GM21423 (cell line): ENCODE results near the gene MRPL42.
"Not testable (repeated sequence)": the region's sequence is repeated elsewhere in the genome, so short reads cannot be mapped to it uniquely, and the experiment has no call there.

Experiments used
- ATAC-seq: cut with Tn5 transposase; IDR thresholded peaks from one replicate; pipeline ENCODE4 v1.9.1; 2021; ENCODE audit warnings: mild to moderate bottlenecking, moderate library complexity; ENCODE audit not compliant: unreplicated experiment

The MRPL42 gene

DNA sequence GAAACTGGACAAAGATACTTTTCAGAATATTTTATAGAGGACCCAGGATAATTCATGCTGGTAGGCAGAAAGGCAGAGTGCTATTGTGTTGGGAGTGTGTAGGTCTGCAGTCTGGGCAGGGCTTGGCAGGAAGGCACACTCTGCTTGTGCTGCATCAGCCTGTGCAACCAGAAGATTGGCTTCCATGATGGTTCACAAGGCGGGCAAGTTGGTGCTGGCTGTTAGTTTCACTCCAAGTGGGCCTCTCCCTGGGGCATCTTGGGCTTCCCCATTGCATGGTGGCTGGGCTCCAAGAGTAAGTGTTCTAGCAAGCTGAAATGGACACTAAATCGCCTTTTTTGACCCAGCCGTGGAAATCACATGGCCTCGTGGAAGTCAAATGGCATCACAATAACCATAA lies 23.7 kb upstream of the MRPL42 start:
- no peak for ATAC-seq

DNA sequence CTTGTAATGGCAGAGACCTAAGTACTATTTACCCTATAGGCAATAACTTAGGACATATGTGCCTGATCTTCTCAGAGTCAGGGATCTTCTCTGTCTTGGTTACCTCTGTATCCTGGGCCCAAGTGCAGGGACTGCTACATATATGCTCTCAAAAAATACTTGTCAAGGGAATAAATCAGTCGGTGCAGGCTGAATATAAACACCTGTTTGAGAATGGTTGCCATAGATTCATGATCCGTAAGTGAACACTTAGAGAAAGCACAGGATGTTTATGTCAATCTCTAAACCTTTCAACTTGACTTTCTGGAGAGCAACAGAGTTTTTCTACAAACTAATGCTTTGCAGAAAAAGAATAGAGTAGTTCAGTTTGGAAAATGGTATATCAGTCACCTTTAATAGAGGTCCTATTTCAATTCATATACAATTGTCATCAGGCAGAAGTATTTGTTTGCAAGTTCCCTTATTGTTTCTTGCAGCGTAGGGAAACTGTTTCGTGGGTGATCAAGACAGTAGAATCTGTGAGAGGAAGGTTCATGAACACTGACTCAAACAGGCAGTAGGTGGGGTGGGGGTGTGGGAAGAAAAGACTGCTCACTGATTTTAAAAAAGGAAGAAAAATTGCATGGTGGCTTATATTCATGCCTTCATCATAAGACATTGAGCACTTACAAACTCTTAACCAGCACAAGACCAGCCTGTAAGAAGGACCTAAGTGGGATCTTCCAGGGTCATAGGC lies 19.6 kb upstream of the MRPL42 start:
- no peak for ATAC-seq

DNA sequence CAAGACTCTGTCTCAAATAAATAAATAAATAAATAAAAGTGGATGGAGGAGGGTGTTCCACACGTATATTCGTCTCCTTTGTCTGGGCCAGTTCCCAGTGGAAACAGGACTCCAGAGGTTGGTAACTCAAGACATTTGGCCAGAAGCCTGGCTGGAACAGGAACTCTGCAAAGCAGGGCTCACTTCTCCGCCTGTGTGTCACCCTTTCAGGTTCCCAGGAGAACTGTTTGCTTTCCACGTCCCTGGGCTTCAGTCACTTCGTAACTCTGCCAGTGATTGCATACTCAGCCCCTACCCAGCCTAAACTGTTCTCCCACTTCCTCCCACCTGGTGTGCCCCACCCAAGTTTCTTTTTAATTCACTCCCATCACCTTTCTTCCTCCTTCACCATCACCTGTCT lies 18.5 kb upstream of the MRPL42 start:
- peak; percentile 22 for ATAC-seq

DNA sequence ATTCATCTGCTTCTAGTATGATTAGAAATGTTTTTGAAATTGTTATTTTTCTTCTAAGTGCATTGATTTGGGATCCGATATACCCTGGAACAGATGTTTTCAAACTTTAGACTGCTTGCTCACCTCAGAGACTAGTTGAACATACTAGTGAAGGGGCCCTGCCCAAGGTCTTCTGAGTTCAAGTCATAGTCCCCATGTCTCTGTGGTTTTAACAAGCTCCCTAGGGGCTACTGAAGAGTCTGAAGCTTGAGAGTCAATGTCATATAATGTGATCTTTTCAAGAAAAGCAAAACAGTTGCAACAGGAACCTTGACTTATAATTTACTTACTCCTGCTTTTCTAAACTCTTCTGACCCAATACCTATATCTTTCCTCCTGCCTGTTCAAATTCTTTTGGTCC lies 18.0 kb upstream of the MRPL42 start:
- ATAC-seq: peak; percentile 92

DNA sequence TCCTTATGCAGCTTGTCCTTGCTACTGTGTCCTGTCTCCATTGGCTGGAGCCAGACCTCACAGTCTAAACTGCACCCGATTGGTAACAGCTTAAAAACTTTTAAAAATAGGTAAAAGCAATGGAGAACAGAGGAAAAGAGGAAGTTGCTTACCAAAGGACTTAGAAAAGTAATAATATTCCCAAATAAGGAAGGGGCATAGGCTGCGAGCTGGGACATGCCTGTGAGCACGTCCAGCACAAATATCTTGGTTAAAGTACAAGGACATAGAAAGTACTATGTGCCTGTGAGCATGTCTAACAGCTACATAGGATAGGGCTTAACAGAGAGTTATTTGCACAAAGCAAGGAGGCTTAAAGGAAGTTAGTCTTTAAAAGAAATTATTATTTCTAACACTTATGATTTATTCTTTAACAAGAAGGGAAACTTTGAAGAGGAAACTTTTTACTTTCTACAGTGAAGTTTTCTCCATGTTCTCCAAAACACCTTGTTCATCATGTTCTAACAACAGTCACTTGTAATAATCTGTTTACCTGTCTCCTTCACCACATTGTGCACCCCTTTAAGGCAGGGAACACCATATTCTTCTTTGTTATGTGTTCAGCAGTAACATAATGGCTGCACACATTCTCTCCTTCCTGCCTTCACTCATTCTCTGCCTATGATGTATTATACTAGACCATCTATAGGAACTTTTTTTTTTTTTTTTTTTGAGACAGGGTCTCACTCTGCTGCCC lies 15.7 kb upstream of the MRPL42 start:
- ATAC-seq: no peak

DNA sequence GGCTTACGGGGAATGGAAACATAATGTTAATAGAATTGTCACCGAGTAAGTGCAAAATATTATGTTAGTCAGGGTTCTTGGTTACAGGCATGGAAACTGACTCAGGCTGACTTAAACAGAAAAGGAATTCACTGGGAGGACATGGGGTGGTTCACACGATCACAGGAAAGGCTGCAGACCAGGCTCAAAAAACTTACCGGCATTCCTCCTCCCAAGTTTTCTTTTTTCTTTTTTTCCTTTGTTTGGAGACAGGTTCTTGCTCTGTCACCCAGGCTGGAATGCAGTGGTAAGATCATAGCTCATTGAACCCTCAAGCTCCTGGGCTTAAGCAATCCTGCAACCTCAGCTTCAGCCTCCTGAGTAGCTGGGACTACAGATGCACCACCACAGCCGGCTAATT lies 13.7 kb upstream of the MRPL42 start:
- no peak for ATAC-seq

DNA sequence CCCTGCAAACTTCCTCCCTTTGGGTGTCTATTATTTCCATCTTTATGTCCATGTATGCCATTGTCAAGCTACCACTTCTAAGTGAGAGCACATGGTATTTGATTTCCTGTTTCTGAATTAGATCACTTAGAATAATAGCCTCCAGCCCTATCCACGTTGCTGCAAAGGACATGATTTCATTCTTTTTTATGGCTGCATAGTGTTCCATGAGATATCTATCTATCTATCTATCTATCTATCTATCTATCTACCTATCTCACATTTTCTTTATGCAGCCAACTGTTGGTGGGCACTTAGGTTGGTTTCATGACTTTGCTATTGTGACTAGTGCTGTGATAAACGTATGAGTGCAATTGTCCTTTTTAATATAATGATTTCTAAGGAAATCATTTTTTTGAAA lies 11.2 kb upstream of the MRPL42 start:
- no peak for ATAC-seq

DNA sequence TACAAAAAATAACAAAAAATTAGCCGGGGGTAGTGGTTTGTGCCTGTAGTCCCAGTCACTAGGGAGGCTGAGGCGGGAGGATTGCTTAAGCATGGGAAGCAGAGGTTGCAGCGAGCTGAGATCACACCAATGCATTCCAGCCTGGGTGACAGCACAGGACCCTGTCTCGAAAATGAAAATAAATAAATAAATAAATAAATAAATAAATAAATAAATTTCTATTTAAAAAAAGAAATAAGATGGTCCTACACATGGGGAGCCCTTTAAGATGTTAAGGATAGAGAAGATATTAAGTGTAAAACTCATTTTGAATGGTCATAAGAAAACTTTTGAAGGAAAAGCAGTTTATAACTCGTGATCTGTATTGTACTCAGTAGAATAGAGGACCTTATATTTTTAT lies 8.2 kb upstream of the MRPL42 start:
- ATAC-seq: no peak

DNA sequence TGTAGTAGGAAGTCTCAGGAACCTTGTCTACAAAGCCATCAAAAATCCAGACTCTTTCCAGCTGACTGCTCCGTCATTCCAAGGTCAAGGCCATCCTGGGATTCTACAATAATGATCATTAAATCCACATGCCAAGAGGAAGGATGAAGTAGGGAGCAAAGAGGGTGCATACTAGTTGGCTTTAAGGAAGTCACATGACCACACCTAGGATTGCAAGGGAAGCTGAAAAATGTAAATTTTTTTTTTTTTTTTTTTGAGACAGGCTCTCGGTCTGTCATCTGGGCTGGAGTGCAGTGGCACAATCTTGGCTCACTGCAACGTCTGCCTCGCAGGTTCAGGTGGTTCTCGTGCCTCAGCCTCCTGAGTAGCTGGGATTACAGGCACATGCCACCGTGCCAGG lies 7.3 kb upstream of the MRPL42 start:
- no peak for ATAC-seq

DNA sequence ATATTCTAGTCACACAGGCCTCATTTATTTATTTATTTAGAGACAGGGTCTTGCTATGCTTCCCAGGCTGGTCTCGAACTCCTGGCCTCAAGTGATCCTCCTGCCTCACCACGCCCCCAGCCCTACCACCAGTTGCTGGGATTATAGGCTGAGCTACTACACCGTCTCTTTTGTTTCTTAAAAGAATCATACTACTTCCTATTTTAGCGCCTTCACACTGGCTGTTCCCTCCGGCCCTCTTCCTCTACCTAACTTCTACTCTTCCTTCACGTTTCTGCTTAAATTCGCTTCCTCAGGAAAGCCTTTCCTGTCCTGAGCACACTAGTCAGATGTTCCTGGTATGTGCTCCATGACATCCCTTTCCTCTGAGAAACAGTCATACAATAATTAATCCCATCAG lies 6.4 kb upstream of the MRPL42 start:
- ATAC-seq: no peak

DNA sequence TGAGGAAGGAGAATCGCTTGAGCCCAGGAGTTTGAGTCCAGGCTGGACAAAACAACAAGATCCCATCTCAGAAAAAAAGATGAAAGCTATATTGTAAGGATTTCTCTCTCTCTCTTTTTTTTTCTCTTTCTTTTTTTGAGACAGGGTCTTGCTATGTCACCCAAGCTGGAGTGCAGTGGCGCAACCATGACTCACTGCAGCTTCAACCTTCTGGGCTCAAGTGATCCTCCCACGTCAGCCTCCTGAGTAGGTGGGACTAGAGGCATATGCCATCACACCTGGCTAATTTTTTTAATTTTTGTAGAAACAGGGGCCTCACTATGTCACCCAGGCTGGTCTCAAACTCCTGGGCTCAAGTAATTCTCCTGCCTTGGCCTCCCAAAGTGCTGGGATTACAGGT lies 5.8 kb upstream of the MRPL42 start:
- ATAC-seq: no peak

DNA sequence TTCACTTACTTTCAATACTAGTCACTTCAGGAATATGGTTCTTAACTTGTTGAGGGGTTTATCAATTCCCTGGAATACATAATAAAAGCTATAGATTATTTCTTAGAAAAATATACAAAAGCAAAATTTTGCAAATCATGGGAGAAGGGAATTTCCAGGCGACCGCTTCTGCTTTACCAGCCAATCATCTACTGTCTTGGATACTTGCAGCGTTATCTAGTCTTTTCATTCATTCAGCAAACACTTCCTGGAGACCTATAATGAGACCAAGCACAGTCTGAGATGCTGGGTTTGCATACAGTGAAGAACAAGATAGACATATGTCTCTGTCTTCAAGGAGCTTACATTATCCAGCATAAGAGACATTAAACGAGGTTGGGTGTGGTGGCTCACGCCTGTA lies 1.5 kb upstream of the MRPL42 start:
- no peak for ATAC-seq

DNA sequence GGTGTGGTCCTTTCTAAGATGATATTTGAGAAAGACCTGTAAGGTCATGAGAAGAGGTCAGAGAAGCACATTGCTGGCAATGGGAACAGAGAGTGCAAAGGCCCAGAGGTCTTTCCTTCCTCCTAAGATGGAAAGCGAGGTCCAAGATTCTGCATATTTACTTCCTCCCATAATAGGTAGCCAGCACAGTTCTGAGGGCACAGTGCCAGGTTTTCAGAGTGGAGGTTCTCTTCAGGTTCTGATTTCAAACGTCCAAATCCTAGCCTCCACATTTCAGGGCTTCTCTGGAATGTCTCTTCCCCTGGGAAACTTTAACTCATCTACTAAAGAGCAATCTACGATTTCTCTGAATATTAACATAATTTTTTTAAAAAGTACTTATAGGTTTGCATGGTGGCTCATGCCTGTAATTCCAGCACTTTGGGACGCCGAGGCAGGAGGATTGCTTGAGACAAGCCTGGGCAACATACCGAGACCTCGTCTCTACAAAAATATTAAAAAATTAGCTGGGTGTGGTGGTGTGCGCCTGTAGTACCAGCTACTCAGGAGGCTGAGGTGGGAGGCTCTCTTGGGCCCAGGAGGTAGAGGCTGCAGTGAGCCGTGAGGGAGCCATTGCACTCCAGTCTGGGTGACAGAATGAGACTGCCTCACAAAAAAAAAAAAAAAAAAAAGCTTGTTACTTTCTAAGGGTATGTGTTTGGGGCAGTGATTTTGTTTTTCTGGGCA lies 526 bp upstream of the MRPL42 start:
- no peak for ATAC-seq

DNA sequence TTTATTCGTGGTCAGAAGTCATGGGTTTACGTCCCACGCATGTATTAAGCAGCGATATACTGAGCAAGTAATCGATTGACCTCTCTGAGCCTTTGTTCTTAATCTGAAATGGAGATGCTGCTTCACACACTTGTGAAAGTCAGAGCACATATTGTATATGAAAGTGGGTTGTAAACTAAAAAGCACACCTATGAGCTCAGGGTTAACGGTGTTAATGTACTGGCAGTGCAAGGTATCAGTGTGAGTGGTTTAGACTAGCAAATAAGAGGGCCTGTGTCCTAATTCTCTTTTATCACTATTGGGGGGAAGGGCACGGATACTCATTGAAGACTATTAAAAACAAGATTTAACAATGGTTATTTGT lies 676 bp downstream of the MRPL42 start:
- ATAC-seq: peak; percentile 19

DNA sequence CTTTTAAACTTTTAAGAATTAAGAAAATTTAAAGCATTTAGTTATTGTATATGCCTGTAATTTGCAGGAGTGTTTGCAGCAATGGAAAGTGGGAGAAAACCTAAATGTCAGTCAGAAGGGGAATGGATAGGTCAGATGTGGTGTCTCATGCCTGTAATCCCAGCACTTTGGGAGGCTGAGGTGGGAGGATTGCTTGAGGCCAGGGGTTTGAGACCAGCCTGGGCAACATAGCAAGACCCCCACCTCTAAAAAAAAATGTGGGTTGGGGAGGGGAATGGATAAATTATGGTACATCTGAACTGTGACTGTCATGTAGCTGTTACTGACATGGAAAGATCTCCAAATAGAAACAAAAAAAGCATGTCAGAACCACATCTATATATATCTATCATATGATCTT lies 2.1 kb downstream of the MRPL42 start:
- ATAC-seq: no peak

DNA sequence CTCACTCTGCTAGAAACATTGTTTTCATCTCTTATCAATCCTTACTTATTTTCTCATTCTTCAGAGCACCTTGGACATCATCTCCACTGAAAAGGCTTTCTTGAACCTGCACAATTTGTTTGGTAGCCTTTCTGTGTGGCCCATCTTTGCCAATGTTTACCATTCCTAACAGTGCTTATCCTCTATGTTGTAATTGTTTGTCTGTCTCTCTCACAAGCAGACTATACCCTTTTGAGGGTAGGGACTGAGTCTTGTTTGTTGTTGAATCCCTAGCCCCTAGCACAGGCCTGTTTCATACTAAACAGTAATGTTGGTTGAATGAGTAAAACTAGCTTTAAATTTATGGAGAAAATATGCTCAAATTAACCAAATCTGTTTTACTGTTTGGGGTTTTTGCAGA lies 9.2 kb downstream of the MRPL42 start:
- ATAC-seq: no peak

DNA sequence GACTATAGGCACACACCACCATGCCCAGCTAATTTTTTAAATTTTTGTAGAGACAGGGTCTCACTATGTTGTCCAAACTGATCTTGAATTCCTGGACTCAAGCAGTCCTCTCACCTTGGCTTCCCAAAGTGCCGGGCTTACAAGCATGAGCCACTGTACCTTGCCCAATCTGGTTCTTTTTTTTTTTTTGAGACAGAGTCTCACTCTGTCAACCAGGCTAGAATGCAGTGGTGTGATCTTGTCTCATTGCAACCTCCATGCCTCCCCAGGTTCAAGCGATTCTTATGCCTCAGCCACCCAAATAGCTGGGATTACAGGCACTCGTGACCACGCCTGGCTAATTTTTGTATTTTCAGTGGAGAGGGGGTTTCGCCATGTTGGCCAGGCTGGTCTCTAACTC lies 15.4 kb downstream of the MRPL42 start:
- no peak for ATAC-seq

DNA sequence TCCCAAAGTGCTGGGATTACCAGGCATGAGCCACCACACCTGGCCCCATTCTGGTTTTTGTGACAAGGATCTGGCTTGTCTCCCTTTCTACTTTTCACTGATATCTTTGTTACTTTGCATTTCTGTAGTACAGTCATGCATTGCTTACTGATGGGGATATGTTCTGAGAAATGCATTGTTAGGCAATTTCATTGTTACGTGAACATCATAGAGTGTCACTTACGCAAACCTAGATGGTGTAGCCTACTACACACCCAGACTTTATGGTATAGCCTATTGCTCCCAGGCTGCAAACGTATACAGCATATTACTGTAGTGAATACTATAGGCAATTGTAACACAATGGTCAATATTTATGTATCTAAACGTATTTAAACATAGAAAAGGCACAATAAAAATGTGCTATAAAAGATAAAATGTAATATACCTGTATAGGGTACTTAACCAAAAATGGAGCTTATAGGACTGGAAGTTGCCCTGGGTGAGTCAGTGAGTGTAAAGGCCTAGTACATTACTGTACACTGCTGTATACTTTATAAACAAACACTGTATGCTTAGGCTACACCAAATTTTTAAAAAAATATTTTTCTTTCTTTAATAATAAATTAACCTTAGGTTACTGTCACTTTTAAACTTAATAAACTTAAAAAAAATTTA lies 16.0 kb downstream of the MRPL42 start:
- ATAC-seq: no peak

DNA sequence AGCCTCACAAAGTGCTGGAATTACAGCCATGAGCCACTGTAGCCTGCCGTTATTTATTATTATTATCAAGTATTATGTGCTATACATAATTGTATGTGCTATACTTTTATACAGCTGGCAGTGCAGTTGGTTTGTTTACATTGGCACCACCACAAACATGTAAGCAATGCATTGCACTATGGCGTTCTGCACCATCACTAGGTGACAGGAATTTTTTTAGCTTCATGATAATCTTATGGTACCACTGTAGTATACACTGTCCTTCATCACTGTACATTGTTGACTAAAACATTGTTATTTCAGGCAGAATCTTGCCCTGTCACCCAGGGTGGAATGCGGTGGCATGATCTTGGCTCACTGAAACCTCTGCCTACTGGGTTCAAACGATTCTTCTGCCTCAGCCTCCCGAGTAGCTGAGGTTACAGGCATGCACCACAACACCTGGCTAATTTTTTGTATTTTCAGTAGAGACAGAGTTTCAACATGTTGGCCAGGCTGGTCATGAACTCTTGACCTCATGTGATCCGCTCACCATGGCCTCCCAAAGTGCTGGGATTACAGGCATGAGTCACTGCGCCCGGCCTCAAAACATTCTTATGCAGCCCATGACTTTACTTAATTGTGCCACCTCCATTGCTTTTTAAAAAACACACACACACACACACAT lies 17.1 kb downstream of the MRPL42 start:
- ATAC-seq: no peak

DNA sequence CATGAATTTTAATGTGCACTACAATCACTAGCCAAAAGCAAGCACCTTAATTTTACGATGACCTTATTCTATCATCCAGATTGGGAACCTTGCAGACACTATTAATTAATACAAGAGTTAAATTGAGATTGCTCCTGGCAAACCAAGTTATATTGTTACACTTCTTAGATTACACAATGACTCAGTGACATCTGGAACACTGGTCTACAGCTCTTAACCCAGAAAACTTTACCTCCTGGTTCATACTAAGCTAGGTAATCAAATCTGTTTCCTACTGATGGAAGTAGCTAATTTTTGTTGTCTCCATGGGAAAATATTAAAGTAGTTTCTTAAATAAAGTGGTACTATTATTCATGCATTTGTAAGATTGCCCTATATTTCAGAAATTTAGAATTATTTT lies 25.5 kb downstream of the MRPL42 start:
- not testable (repeated sequence) for ATAC-seq

DNA sequence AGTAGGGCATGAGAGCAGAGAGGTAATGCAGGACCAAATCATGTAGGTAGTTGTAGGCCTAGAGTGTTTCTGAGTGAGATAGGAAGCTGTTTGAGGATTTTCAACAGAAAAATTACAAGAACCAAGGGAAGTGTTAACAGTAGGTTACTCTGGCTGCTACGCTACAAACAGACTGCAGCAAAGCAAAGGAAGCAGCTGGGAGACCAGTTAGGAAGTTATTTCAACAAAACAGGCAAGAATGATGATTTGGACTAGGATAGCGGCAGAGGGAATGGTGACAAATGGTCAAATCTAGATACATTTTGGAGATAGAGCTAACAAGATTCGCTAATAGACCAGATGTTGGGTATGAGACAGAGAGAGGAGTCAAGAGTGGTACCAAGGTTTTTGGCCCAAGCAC lies 26.8 kb downstream of the MRPL42 start:
- no peak for ATAC-seq
